ENCODE data around the gene SYT17.

GRCh38 chr16:19169082-19169639, 1.1 kb downstream of the SYT17 start:
- TF ChIP-seq POLR2A (IDR thresholded peaks at IDR 0.05; ENCODE audit: low read length): no peak
- TF ChIP-seq GATA1 (IDR thresholded peaks at IDR 0.05; ENCODE audit: low read depth, low read length): no peak

All from erythroblast (primary cell).